EH (cell line): Measurements from ENCODE around the gene ERVMER34-1.

Source experiments
- DNase-seq: peaks from one replicate; pipeline ENCODE4 v3.0.0-alpha.2; 2015; ENCODE audit warnings: low read depth

ERVMER34-1 gene

GRCh38 chr4:52750819-52751486, at the start of gene ERVMER34-1:
ERVMER34-1 (minus strand) TSS chr4:52751425; CDS start chr4:52745520, 5,905 bp downstream.
- DNase-seq: peak; percentile 44

- DNase-seq: peak; percentile 21
These were observed 48.6 kb upstream of the ERVMER34-1 start for GRCh38 chr4:52799813-52800212.

GRCh38 chr4:52795533-52795932, 44.3 kb upstream of the ERVMER34-1 start:
- no peak for DNase-seq

- no peak for DNase-seq
These were observed 40.7 kb upstream of the ERVMER34-1 start for GRCh38 chr4:52791936-52792335.

GRCh38 chr4:52789774-52790173, 38.5 kb upstream of the ERVMER34-1 start:
- DNase-seq: no peak

GRCh38 chr4:52788806-52789205, 37.6 kb upstream of the ERVMER34-1 start:
- no peak for DNase-seq

GRCh38 chr4:52783069-52783468, 31.8 kb upstream of the ERVMER34-1 start:
- no peak for DNase-seq

- peak; percentile 15 for DNase-seq
These were observed 29.6 kb upstream of the ERVMER34-1 start for GRCh38 chr4:52780617-52781354.

GRCh38 chr4:52780206-52780605, 29.0 kb upstream of the ERVMER34-1 start:
- peak; percentile 48 for DNase-seq

- no peak for DNase-seq
These were observed 9.0 kb upstream of the ERVMER34-1 start for GRCh38 chr4:52760256-52760655.

- DNase-seq: no peak
These were observed 4.2 kb upstream of the ERVMER34-1 start for GRCh38 chr4:52755426-52755825.

- DNase-seq: no peak
These were observed 1.7 kb upstream of the ERVMER34-1 start for GRCh38 chr4:52752936-52753335.

GRCh38 chr4:52751487-52751911, 274 bp upstream of the ERVMER34-1 start:
- DNase-seq: peak; percentile 38

GRCh38 chr4:52750213-52750612, 1.0 kb downstream of the ERVMER34-1 start:
- DNase-seq: no peak

GRCh38 chr4:52748432-52748831, 2.8 kb downstream of the ERVMER34-1 start:
- no peak for DNase-seq

- DNase-seq: no peak
These were observed 6.6 kb downstream of the ERVMER34-1 start for GRCh38 chr4:52744588-52744987.

- DNase-seq: no peak
These were observed 7.7 kb downstream of the ERVMER34-1 start for GRCh38 chr4:52743444-52744019.

GRCh38 chr4:52729586-52729985, 21.6 kb downstream of the ERVMER34-1 start:
- no peak for DNase-seq

GRCh38 chr4:52728691-52729240, 22.5 kb downstream of the ERVMER34-1 start:
- DNase-seq: no peak

GRCh38 chr4:52726826-52727580, 24.2 kb downstream of the ERVMER34-1 start:
- DNase-seq: no peak

- DNase-seq: peak; percentile 98
These were observed 29.0 kb downstream of the ERVMER34-1 start for GRCh38 chr4:52721968-52722815.
